H1 (cell line): ENCODE measurements around the gene ZNRF3. TPM values are rescaled to one million over a fixed set of nuclear protein-coding genes. Genes with fewer than 3 reads are reported as not detected.

Source experiments
- ASH2L ChIP-seq: fragments of 200-600, 300-600 bp; sonication (generic); IDR thresholded peaks from one replicate; pipeline ENCODE4 v1.7.1; 2017; ENCODE audit warnings: low read length
- CBX8 ChIP-seq: fragments of 300-800, 300-1000 bp; sonication (generic); IDR thresholded peaks from 2 replicates; pipeline ENCODE4 v1.7.1; 2016; ENCODE audit warnings: low read depth, low read length, borderline replicate concordance
- CREB1 ChIP-seq: IDR thresholded peaks from 2 replicates; pipeline ENCODE4 v1.6.1; 2012; ENCODE audit warnings: inconsistent platforms
- CTBP2 ChIP-seq: IDR thresholded peaks from 2 replicates; pipeline ENCODE4 v1.7.0; 2011; ENCODE audit warnings: borderline replicate concordance, mild to moderate bottlenecking, moderate library complexity, mixed read lengths, low read length; ENCODE audit not compliant: insufficient read depth, insufficient read length
- CTCF ChIP-seq, 3 experiments: IDR thresholded peaks; 1 replicate in 2 of 3; 2 replicates in 1 of 3; pipeline versions ENCODE4 v1.5.1 to v1.6.1; 2011; ENCODE audit warnings: low read length in 3 of 3, mild to moderate bottlenecking in 3 of 3, inconsistent platforms in 2 of 3, low read depth in 1 of 3, moderate library complexity in 1 of 3; ENCODE audit not compliant: insufficient read depth in 1 of 3; ENCODE audit errors: control extremely low read depth in 1 of 3
- JUND ChIP-seq: IDR thresholded peaks from 2 replicates; pipeline ENCODE4 v1.6.1; 2011; ENCODE audit warnings: mild to moderate bottlenecking, improper control_type of control experiment, low read length
- MAFK ChIP-seq: IDR thresholded peaks from 2 replicates; pipeline ENCODE4 v1.6.1; 2012; ENCODE audit warnings: low read depth, mild to moderate bottlenecking, improper control_type of control experiment, low read length
- PHF8 ChIP-seq: fragments of 200-600 bp; sonication (generic); conservative IDR thresholded peaks from 2 replicates; pipeline ENCODE4 v1.7.1; 2012; ENCODE audit warnings: low read depth, mild to moderate bottlenecking, inconsistent platforms, low read length, moderate library complexity
- POLR2A ChIP-seq, 2 experiments: IDR thresholded peaks; 1 replicate in 1 of 2; 2 replicates in 1 of 2; pipeline ENCODE4 v1.6.1; 2011; ENCODE audit warnings: low read depth in 2 of 2, low read length in 2 of 2, mild to moderate bottlenecking in 2 of 2; ENCODE audit errors: control extremely low read depth in 1 of 2
- RAD21 ChIP-seq, 2 experiments: IDR thresholded peaks in 1 of 2; conservative IDR thresholded peaks in 1 of 2; 2 replicates each; pipeline ENCODE4 v1.6.1; 2011; ENCODE audit warnings: low read depth in 2 of 2, low read length in 2 of 2, improper control_type of control experiment in 1 of 2, inconsistent platforms in 1 of 2, mild to moderate bottlenecking in 1 of 2, moderate library complexity in 1 of 2
- RBBP5 ChIP-seq: IDR thresholded peaks from 2 replicates; pipeline ENCODE4 v1.7.1; 2012; ENCODE audit warnings: low read depth, mild to moderate bottlenecking, inconsistent platforms, low read length, moderate library complexity, borderline replicate concordance
- SIX5 ChIP-seq: IDR thresholded peaks from 2 replicates; pipeline ENCODE4 v1.6.1; 2011; ENCODE audit warnings: mild to moderate bottlenecking, low read depth, low read length
- SP2 ChIP-seq: IDR thresholded peaks from 2 replicates; pipeline ENCODE4 v1.6.1; 2012; ENCODE audit warnings: mild to moderate bottlenecking, low read length, inconsistent platforms
- YY1 ChIP-seq: IDR thresholded peaks from 2 replicates; pipeline ENCODE4 v1.6.1; 2011; ENCODE audit warnings: low read depth, mild to moderate bottlenecking, low read length
- ZNF274 ChIP-seq: IDR thresholded peaks from 2 replicates; pipeline ENCODE4 v1.7.0; 2012; ENCODE audit warnings: low read length, borderline replicate concordance; ENCODE audit errors: extremely low read depth
- polyA plus RNA-seq, 7 experiments: library from polyadenylated mRNA; depleted of rRNA in 3 of 7; stranded (reverse) in 5 of 7; unstranded in 2 of 7; fragments of >200 nt in 5 of 7; fragments of 200-250 nt in 2 of 7; gene quantifications; 1 replicate in 5 of 7; 2 replicates in 1 of 7; 4 replicates in 1 of 7; pipeline versions ENCODE4 v1.2.1 to v1.2.3, GENCODE V29; 2011 to 2013; ENCODE audit warnings: missing spikeins in 2 of 7, mixed read lengths in 2 of 7
- total RNA-seq: library from RNA; stranded (reverse); fragmentation: NEBNext Ultra II Directional; extraction: Animal tissue kit (Norgen Biotek cat#: 25700); gene quantifications from 2 replicates; pipeline ENCODE4 v1.2.1, GENCODE V29; 2021
- TF ChIP-seq, protein P1 (sequence below): IDR thresholded peaks from 2 replicates; pipeline ENCODE4 v1.6.1; 2012; ENCODE audit warnings: inconsistent platforms
- TF ChIP-seq, protein P2 (sequence below): IDR thresholded peaks from 2 replicates; pipeline ENCODE4 v1.6.1; 2012; ENCODE audit warnings: inconsistent platforms

ZNRF3 gene
- total and polyA plus RNA-seq, 2 of the 8 experiments (the other 6 are each of a cell fraction or from before 2014, with no cell fraction given), result 14.1 to 21.7 TPM

- TF ChIP-seq CTCF (IDR thresholded peaks at IDR 0.05; ENCODE audit: control extremely low read depth in 1 of 3, insufficient read depth in 1 of 3, low read depth in 1 of 3, low read length in 3 of 3) (0 out of 4 replicates have a peak, but pooled peaks of 1 of the 3 experiments have one; percentile 6), CREB1 (peak; percentile 59), JUND (peak; percentile 88; the same call in 1 of the 2 replicates), ASH2L (no peak), RAD21 (IDR thresholded peaks at IDR 0.05 in 1 of 2, conservative IDR thresholded peaks at IDR 0.05 in 1 of 2; ENCODE audit: low read depth in 2 of 2, low read length in 2 of 2) (peak in 1 of 2 experiments; percentile 36; a peak in 1 of 4 replicates), RBBP5 (no peak), POLR2A (IDR thresholded peaks at IDR 0.05; ENCODE audit: control extremely low read depth in 1 of 2, low read depth in 2 of 2, low read length in 2 of 2) (no peak), SP2 (no peak), CTBP2 (no peak), PHF8 (no peak), CBX8 (no peak), MAFK (peak; percentile 44; the same call in 1 of the 2 replicates), ZNF274 (no peak), SIX5 (no peak), YY1 (no peak)
- TF ChIP-seq, protein P1, sequence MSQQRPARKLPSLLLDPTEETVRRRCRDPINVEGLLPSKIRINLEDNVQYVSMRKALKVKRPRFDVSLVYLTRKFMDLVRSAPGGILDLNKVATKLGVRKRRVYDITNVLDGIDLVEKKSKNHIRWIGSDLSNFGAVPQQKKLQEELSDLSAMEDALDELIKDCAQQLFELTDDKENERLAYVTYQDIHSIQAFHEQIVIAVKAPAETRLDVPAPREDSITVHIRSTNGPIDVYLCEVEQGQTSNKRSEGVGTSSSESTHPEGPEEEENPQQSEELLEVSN, result peak; percentile 69
- TF ChIP-seq, protein P2, sequence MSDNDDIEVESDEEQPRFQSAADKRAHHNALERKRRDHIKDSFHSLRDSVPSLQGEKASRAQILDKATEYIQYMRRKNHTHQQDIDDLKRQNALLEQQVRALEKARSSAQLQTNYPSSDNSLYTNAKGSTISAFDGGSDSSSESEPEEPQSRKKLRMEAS, result no peak
Measured at GRCh38 chr22:29031227-29032011, 148.0 kb downstream of the ZNRF3 start (continued).
